HG02623 (cell line): Measurements from ENCODE around the gene SGIP1.
A peak's percentile ranks its signal among the peaks of the same experiment; 100 is the strongest.

ENCODE experiments used
- ATAC-seq: cut with Tn5 transposase; IDR thresholded peaks from one replicate; pipeline ENCODE4 v1.9.1; 2021; ENCODE audit warnings: moderate library complexity; ENCODE audit not compliant: unreplicated experiment

Gene SGIP1

GRCh38 chr1:66599899-66600737, 66.2 kb downstream of the SGIP1 start:
- ATAC-seq, result no peak

- no peak for ATAC-seq
Measured at GRCh38 chr1:66605419-66605997, 71.6 kb downstream of the SGIP1 start.

GRCh38 chr1:66606362-66607065, 72.6 kb downstream of the SGIP1 start:
- no peak for ATAC-seq

GRCh38 chr1:66607458-66607857, 73.5 kb downstream of the SGIP1 start:
- ATAC-seq, result no peak

- no peak for ATAC-seq
Measured at GRCh38 chr1:66613187-66613586, 79.2 kb downstream of the SGIP1 start.

GRCh38 chr1:66617362-66618184, 83.6 kb downstream of the SGIP1 start:
- no peak for ATAC-seq

- no peak for ATAC-seq
Measured at GRCh38 chr1:66618390-66618789, 84.4 kb downstream of the SGIP1 start.

- no peak for ATAC-seq
Measured at GRCh38 chr1:66623812-66624211, 89.9 kb downstream of the SGIP1 start.

GRCh38 chr1:66624412-66625060, 90.6 kb downstream of the SGIP1 start:
- ATAC-seq, result no peak

GRCh38 chr1:66626261-66626660, 92.3 kb downstream of the SGIP1 start:
- no peak for ATAC-seq

- ATAC-seq, result no peak
Measured at GRCh38 chr1:66628926-66629325, 95.0 kb downstream of the SGIP1 start.

- no peak for ATAC-seq
Measured at GRCh38 chr1:66633159-66633558, 99.2 kb downstream of the SGIP1 start.

- no peak for ATAC-seq
Measured at GRCh38 chr1:66637146-66637545, 103.2 kb downstream of the SGIP1 start.

GRCh38 chr1:66641891-66642473, 108.0 kb downstream of the SGIP1 start:
- no peak for ATAC-seq

GRCh38 chr1:66642992-66643391, 109.0 kb downstream of the SGIP1 start:
- ATAC-seq, result no peak

GRCh38 chr1:66644331-66644730, 110.4 kb downstream of the SGIP1 start:
- ATAC-seq, result no peak

- ATAC-seq, result peak; percentile 84
Measured at GRCh38 chr1:66648901-66649595, 115.1 kb downstream of the SGIP1 start.

GRCh38 chr1:66652556-66652955, 118.6 kb downstream of the SGIP1 start:
- no peak for ATAC-seq

- ATAC-seq, result no peak
Measured at GRCh38 chr1:66654643-66655042, 120.7 kb downstream of the SGIP1 start.

GRCh38 chr1:66671455-66671854, 137.5 kb downstream of the SGIP1 start:
- no peak for ATAC-seq
